HG02943 (cell line): ENCODE measurements around the gene USP8.
"Not testable (repeated sequence)": the region's sequence is repeated elsewhere in the genome, so short reads cannot be mapped to it uniquely, and the experiment has no call there.

ENCODE experiments used
- ATAC-seq: cut with Tn5 transposase; IDR thresholded peaks from one replicate; pipeline ENCODE4 v1.9.1; 2021; ENCODE audit warnings: mild to moderate bottlenecking, low read depth, moderate library complexity; ENCODE audit not compliant: unreplicated experiment

USP8 gene

GRCh38 chr15:50438251-50438650 is 14.0 kb downstream of the USP8 start:
- ATAC-seq, result no peak

- no peak for ATAC-seq
Observed at GRCh38 chr15:50440932-50441331, 16.7 kb downstream of the USP8 start.

GRCh38 chr15:50452927-50453326 is 28.7 kb downstream of the USP8 start:
- no peak for ATAC-seq

GRCh38 chr15:50458348-50459112 is 34.3 kb downstream of the USP8 start:
- ATAC-seq, result no peak

GRCh38 chr15:50463423-50464358 is 39.5 kb downstream of the USP8 start:
- ATAC-seq, result no peak

- ATAC-seq, result no peak
Observed at GRCh38 chr15:50471072-50471471, 46.9 kb downstream of the USP8 start.

- ATAC-seq, result no peak
Observed at GRCh38 chr15:50476143-50476542, 51.9 kb downstream of the USP8 start.

- ATAC-seq, result no peak
Observed at GRCh38 chr15:50484781-50485180, 60.6 kb downstream of the USP8 start.

GRCh38 chr15:50485389-50485788 is 61.2 kb downstream of the USP8 start:
- ATAC-seq, result no peak

- no peak for ATAC-seq
Observed at GRCh38 chr15:50487287-50487686, 63.1 kb downstream of the USP8 start.

- ATAC-seq, result no peak
Observed at GRCh38 chr15:50493625-50494024, 69.4 kb downstream of the USP8 start.

GRCh38 chr15:50494547-50494946 is 70.3 kb downstream of the USP8 start:
- ATAC-seq, result not testable (repeated sequence)

- ATAC-seq, result no peak
Observed at GRCh38 chr15:50496692-50497091, 72.5 kb downstream of the USP8 start.

- no peak for ATAC-seq
Observed at GRCh38 chr15:50500352-50500751, 76.1 kb downstream of the USP8 start.

- no peak for ATAC-seq
Observed at GRCh38 chr15:50501815-50502214, 77.6 kb downstream of the USP8 start.

GRCh38 chr15:50503144-50503543 is 78.9 kb downstream of the USP8 start:
- no peak for ATAC-seq

- ATAC-seq, result not testable (repeated sequence)
Observed at GRCh38 chr15:50505656-50506055, 81.5 kb downstream of the USP8 start.

GRCh38 chr15:50506121-50506520 is 81.9 kb downstream of the USP8 start:
- ATAC-seq, result no peak

GRCh38 chr15:50513001-50513400 is 88.8 kb downstream of the USP8 start:
- ATAC-seq, result no peak

GRCh38 chr15:50519740-50520425 is 95.7 kb downstream of the USP8 start:
- ATAC-seq, result no peak

- ATAC-seq, result no peak
Observed at GRCh38 chr15:50523851-50524251, 99.6 kb downstream of the USP8 start.
